Measurements from ENCODE around the gene NSDHL. TPM values are rescaled to one million over a fixed set of nuclear protein-coding genes. Genes with fewer than 3 reads are reported as not detected.
"Not testable (repeated sequence)": the region's sequence is repeated elsewhere in the genome, so short reads cannot be mapped to it uniquely, and the experiment has no call there.

NSDHL gene
- 24.1 TPM for polyA plus RNA-seq (ENCODE audit: insufficient read length)
- long read RNA-seq, donor 1, transcript NSDHL-201 (8 exons, 1,929 nt), result major isoform, 9 of 17 reads
- long read RNA-seq, donor 1, partial matches to known transcripts, result 8 of 17 reads
- long read RNA-seq, donor 1, other reads (novel, unspliced or antisense), result 0 of 17 reads
- long read RNA-seq, donor 2, transcript NSDHL-201 (8 exons, 1,929 nt), result major isoform, 9 of 9 reads
- long read RNA-seq, donor 2, partial matches to known transcripts, result 0 of 9 reads
- long read RNA-seq, donor 2, other reads (novel, unspliced or antisense), result 0 of 9 reads
- long read RNA-seq, donor 3, partial matches to known transcripts, result 0 of 4 reads
- long read RNA-seq, donor 3, other reads (novel, unspliced or antisense), result 0 of 4 reads
- long read RNA-seq, donor 4, partial matches to known transcripts, result 0 of 1 reads
- long read RNA-seq, donor 4, other reads (novel, unspliced or antisense), result 0 of 1 reads
- long read RNA-seq, donor 5, transcript NSDHL-201 (8 exons, 1,929 nt), result major isoform, 20 of 23 reads
- long read RNA-seq, donor 5, partial matches to known transcripts, result 0 of 23 reads
- long read RNA-seq, donor 5, other reads (novel, unspliced or antisense), result 0 of 23 reads
- long read RNA-seq, donor 6, transcript NSDHL-201 (8 exons, 1,929 nt), result major isoform, 13 of 14 reads
- long read RNA-seq, donor 6, partial matches to known transcripts, result 0 of 14 reads
- long read RNA-seq, donor 6, other reads (novel, unspliced or antisense), result 0 of 14 reads
- long read RNA-seq, donor 7, transcript NSDHL-201 (8 exons, 1,929 nt), result major isoform, 9 of 14 reads
- long read RNA-seq, donor 7, partial matches to known transcripts, result 5 of 14 reads
- long read RNA-seq, donor 7, other reads (novel, unspliced or antisense), result 0 of 14 reads
- long read RNA-seq, donor 8, partial matches to known transcripts, result 0 of 4 reads
- long read RNA-seq, donor 8, other reads (novel, unspliced or antisense), result 0 of 4 reads

GRCh38 chrX:152830312-152831305, at the start of gene NSDHL, which contains the start of gene CETN2:
TSS of gene NSDHL (plus strand) at chrX:152831063. CDS start at chrX:152846325, 15,262 bp downstream.
TSS of gene CETN2 (minus strand) at chrX:152830757. CDS start at chrX:152830710, 47 bp downstream.
- peak; percentile 92 for DNase-seq

GRCh38 chrX:152787062-152787461, 43.8 kb upstream of the NSDHL start:
- not testable (repeated sequence) for DNase-seq

- no peak for DNase-seq
These were observed 31.9 kb upstream of the NSDHL start for GRCh38 chrX:152798945-152799344.

- DNase-seq, result no peak
These were observed 24.8 kb upstream of the NSDHL start for GRCh38 chrX:152806035-152806434.

- DNase-seq, result no peak
These were observed 20.5 kb upstream of the NSDHL start for GRCh38 chrX:152810403-152810802.

- DNase-seq, result no peak
These were observed 17.7 kb upstream of the NSDHL start for GRCh38 chrX:152813206-152813605.

GRCh38 chrX:152814048-152814447, 16.8 kb upstream of the NSDHL start:
- no peak for DNase-seq

GRCh38 chrX:152817078-152817764, 13.6 kb upstream of the NSDHL start:
- no peak for DNase-seq

- DNase-seq, result no peak
These were observed 12.5 kb upstream of the NSDHL start for GRCh38 chrX:152818356-152818755.

- no peak for DNase-seq
These were observed 11.6 kb upstream of the NSDHL start for GRCh38 chrX:152819266-152819665.

GRCh38 chrX:152819732-152820131, 11.1 kb upstream of the NSDHL start:
- no peak for DNase-seq

GRCh38 chrX:152821145-152821765, 9.6 kb upstream of the NSDHL start:
- no peak for DNase-seq

- DNase-seq, result no peak
These were observed 8.3 kb upstream of the NSDHL start for GRCh38 chrX:152822383-152823086.

GRCh38 chrX:152823657-152824056, 7.2 kb upstream of the NSDHL start:
- DNase-seq, result no peak

GRCh38 chrX:152824841-152825374, 6.0 kb upstream of the NSDHL start:
- no peak for DNase-seq

- no peak for DNase-seq
These were observed 528 bp downstream of the NSDHL start for GRCh38 chrX:152831391-152831790.

- DNase-seq, result no peak
These were observed 1.7 kb downstream of the NSDHL start for GRCh38 chrX:152832520-152832919.

- no peak for DNase-seq
These were observed 2.5 kb downstream of the NSDHL start for GRCh38 chrX:152833378-152833777.

GRCh38 chrX:152835470-152835869, 4.6 kb downstream of the NSDHL start:
- DNase-seq, result not testable (repeated sequence)
